Measurements from ENCODE around the gene METTL25.

Gene METTL25

DNA sequence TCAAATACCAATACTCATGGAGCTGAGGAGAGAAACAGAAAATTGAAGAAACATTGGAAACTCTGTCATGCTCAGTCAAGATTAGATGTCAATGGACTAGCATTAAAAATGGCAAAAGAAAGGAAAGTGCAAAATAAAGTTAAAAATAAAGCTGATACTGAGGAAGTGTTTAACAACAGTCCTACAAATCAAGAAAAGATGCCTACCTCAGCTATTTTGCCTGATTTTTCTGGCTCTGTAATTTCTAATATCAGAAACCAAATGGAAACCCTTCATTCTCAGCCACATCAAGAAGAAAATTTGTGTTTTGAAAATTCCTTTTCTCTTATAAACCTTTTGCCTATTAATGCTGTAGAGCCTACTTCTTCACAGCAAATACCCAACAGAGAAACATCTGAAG, 40.5 kb downstream of the METTL25 start:
- DNase-seq (ENCODE audit: low spot score), result no peak
- in situ Hi-C loops (cut with MboI; ENCODE audit: low pct_unique_long_range_greater_than_20kb, low sequenced_read_pairs, unreplicated experiment), result no loop called here
- TF ChIP-seq, protein P1, sequence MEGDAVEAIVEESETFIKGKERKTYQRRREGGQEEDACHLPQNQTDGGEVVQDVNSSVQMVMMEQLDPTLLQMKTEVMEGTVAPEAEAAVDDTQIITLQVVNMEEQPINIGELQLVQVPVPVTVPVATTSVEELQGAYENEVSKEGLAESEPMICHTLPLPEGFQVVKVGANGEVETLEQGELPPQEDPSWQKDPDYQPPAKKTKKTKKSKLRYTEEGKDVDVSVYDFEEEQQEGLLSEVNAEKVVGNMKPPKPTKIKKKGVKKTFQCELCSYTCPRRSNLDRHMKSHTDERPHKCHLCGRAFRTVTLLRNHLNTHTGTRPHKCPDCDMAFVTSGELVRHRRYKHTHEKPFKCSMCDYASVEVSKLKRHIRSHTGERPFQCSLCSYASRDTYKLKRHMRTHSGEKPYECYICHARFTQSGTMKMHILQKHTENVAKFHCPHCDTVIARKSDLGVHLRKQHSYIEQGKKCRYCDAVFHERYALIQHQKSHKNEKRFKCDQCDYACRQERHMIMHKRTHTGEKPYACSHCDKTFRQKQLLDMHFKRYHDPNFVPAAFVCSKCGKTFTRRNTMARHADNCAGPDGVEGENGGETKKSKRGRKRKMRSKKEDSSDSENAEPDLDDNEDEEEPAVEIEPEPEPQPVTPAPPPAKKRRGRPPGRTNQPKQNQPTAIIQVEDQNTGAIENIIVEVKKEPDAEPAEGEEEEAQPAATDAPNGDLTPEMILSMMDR (IDR thresholded peaks at IDR 0.05; ENCODE audit: extremely low read depth, insufficient read depth, missing control alignments), result no peak

DNA sequence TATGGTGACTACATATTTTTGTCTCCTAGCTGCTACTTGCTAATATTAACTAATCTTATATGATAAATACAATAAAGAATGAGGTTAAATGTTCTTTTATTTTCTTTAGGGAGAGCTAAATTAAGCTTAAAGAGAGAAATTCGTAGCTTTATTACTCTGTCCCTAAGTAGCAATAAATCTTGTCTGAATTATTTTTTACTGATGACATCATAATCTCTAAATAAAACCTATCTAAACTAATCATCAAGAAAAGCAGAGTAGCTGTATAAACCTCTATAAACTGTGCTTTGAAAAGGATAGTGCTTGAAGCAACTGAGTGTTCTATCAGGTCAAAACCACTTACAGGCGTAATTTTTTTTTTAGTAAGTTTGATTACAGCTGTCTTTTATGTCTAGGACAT, 42.5 kb downstream of the METTL25 start:
- in situ Hi-C loops (cut with MboI; ENCODE audit: low pct_unique_long_range_greater_than_20kb, low sequenced_read_pairs, unreplicated experiment), result no loop called here
- no peak for DNase-seq (ENCODE audit: low spot score)
- TF ChIP-seq, protein P1 (IDR thresholded peaks at IDR 0.05; ENCODE audit: extremely low read depth, insufficient read depth, missing control alignments), result no peak

DNA sequence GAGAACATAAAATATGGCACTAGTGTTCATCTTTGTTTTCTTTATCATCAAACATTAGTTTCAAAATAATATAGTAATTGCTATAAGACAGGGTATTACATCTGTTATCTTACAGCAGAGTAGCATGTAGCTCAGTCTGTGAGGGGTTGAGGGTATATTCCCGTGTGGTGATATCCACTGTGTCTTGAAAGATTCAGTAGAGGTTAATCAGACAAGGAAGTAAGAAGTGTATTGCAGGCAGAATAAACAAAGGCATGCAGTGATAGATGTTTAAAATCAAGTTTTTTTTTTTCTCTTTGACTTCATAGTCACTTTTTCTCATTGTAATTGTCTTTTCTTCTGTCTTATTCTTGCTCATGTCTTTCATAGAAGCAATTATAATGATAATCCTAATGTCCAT, 48.3 kb downstream of the METTL25 start:
- DNase-seq (ENCODE audit: low spot score), result no peak
- TF ChIP-seq, protein P1 (IDR thresholded peaks at IDR 0.05; ENCODE audit: extremely low read depth, insufficient read depth, missing control alignments), result no peak
- in situ Hi-C loops (cut with MboI; ENCODE audit: low pct_unique_long_range_greater_than_20kb, low sequenced_read_pairs, unreplicated experiment), result no loop called here

DNA sequence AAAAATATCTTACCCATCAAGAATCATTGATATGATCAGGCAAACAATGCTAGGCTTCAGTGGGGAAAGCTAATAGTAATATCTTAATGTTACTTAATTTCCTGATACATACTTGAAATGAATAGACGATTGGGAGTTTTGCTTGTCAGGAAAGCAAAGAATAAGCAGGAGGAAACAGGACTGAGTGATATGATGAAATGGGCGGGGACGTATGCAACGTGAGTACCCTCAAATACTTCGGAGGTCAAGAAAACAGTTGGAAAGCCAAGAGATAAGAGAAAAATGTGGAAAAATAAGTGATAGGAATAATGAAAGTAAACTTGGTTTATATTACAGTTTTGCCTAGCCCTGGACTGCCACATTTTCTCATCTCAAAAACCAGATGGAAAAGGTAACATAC, 49.2 kb downstream of the METTL25 start:
- TF ChIP-seq, protein P1 (IDR thresholded peaks at IDR 0.05; ENCODE audit: extremely low read depth, insufficient read depth, missing control alignments), result no peak

DNA sequence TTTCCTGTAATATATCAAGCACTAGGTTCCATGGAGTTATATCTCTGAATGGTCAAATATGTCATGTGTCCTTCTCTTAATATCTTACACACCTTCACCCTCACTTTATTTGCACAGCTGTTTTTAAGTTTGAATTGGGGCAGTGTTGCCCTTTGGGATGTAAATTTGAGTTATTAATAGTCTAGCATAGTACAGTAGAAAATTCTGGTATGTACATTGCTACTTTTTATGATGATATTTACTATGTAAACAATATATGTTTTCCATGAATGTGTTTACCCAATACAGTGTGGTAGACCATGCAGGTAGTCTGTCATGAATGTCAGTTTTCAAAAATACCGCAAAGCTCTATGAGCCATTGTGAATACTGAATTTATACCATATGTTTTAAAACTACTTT, 50.5 kb downstream of the METTL25 start:
- in situ Hi-C loops (cut with MboI; ENCODE audit: low pct_unique_long_range_greater_than_20kb, low sequenced_read_pairs, unreplicated experiment), result no loop called here
- no peak for DNase-seq (ENCODE audit: low spot score)
- TF ChIP-seq, protein P1 (IDR thresholded peaks at IDR 0.05; ENCODE audit: extremely low read depth, insufficient read depth, missing control alignments), result no peak

More for the DNA sequence above, 49.2 kb downstream of the METTL25 start:
- no peak for DNase-seq (ENCODE audit: low spot score)
- in situ Hi-C loops (cut with MboI; ENCODE audit: low pct_unique_long_range_greater_than_20kb, low sequenced_read_pairs, unreplicated experiment), result no loop called here

DNA sequence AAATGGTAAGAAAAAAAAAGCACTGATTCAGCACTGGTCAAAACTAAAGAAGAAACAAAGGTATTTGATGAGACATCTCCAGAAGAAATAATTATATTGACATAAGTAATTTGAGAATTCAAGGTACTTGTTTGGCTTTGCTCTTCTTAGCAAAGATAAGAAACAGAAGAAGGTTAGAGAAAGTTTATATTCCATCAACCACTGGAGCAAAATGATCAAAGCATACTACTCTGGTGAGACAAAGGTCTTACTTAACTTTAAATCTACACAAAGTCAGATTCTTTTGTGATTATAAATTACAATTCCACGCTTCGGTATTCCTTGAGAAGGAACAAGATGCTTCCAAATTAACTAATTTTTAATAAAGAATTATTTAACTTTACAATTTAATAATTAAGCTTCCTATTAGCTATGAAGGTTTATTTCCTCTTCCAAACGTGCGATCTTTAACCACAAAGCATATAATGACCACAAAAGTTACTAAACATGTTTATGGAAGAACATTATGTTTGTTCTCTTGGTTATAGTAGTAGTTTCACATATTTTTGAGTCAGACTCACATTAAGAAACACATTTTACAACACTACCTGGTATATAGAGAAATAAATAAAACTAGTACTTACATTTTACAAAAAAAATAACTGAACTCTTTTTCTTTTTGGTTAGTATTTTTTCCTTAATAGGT, 53.4 kb downstream of the METTL25 start:
- no peak for DNase-seq (ENCODE audit: low spot score)
- TF ChIP-seq, protein P1 (IDR thresholded peaks at IDR 0.05; ENCODE audit: extremely low read depth, insufficient read depth, missing control alignments), result no peak
- in situ Hi-C loops (cut with MboI; ENCODE audit: low pct_unique_long_range_greater_than_20kb, low sequenced_read_pairs, unreplicated experiment), result no loop called here

Data from GM13977 (cell line).